ENCODE measurements around the gene TKTL1.
A peak's percentile ranks its signal among the peaks of the same experiment; 100 is the strongest.

GRCh38 chrX:154373340-154374306, 78.0 kb downstream of the TKTL1 start:
- peak; percentile 47 to 68 (median 59) for TF ChIP-seq CTCF (IDR thresholded peaks at IDR 0.05)
- TF ChIP-seq POLR2A (IDR thresholded peaks at IDR 0.05): no peak

Measured in right lobe of liver (tissue), 4 donors.